Osteocyte (in vitro differentiated cells): ENCODE measurements around the gene CREB3L2. TPM values are rescaled to one million over a fixed set of nuclear protein-coding genes. Genes with fewer than 3 reads are reported as not detected.

Experiments used
- DNase-seq: peaks from one replicate; pipeline ENCODE4 v3.0.0; 2021; ENCODE audit warnings: mixed read lengths; ENCODE audit not compliant: unreplicated experiment; ENCODE audit errors: extremely low spot score
- H3K27ac Mint-ChIP-seq: one replicate; pipeline ENCODE4 v1.8.0; 2021; ENCODE audit warnings: mild to moderate bottlenecking, mixed read lengths; ENCODE audit not compliant: unreplicated experiment
- H3K27me3 Mint-ChIP-seq: one replicate; pipeline ENCODE4 v1.8.0; 2021; ENCODE audit warnings: mixed read lengths; ENCODE audit not compliant: unreplicated experiment
- H3K36me3 Mint-ChIP-seq: one replicate; pipeline ENCODE4 v1.8.0; 2021; ENCODE audit warnings: mixed read lengths; ENCODE audit not compliant: unreplicated experiment
- H3K4me1 Mint-ChIP-seq: one replicate; pipeline ENCODE4 v1.8.0; 2021; ENCODE audit warnings: mixed read lengths; ENCODE audit not compliant: unreplicated experiment
- H3K4me3 Mint-ChIP-seq: one replicate; pipeline ENCODE4 v1.8.0; 2021; ENCODE audit warnings: mild to moderate bottlenecking, moderate library complexity, mixed read lengths; ENCODE audit not compliant: unreplicated experiment
- H3K9me3 Mint-ChIP-seq: one replicate; pipeline ENCODE4 v1.8.0; 2021; ENCODE audit warnings: mixed read lengths; ENCODE audit not compliant: unreplicated experiment
- total RNA-seq: library from RNA; stranded (reverse); gene quantifications from 2 replicates; pipeline ENCODE4 v1.2.1, GENCODE V29; 2021
- TF ChIP-seq, protein P1 (sequence below): fragments of 200-600 bp; sonication (generic); IDR thresholded peaks from 2 replicates; pipeline ENCODE4 v1.5.0; 2021; ENCODE audit warnings: antibody characterized with exemption, mild to moderate bottlenecking, moderate library complexity

Gene CREB3L2
- total RNA-seq, 1 donor from 2014 or later, result 144 TPM

DNA sequence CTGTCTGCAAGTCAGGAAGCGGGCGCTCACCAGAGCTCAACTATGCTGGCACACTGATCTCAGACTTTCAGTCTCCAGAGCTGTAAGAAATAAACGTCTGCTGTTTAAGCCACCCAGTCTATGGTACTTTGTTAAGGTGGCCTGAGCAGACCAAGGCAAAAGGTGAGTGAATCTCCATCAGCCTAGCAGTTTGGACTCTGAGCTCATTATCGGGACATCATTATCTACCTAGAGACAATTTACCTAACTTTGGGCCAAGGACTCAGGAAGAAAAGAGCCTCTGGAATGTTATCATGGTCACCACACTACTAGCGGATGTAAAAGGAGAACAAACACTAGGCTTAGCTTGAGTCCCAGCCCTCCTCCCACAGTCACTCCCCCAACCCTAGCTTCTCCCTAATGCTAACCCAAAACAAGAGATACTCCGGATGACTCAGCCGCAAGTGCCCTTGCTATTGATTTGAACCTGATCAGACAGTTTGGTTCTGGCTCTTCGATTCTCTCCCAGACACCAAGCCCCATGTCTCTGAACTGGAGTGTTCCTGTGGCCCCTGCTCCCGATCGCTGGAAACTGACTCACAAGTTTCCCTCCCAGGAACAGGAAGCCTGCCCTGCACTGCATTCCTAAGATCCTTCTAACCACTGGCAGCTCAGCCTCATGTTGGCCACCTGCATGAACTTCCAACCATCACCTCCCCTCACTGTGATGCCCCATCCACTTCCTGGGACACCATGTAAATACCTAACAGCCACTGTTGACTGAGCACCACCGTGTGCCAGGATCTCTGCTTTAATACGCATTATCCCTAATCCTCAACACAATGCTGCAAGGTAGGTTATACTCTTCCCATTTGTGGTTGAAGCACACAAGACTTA is 34.5 kb downstream of the CREB3L2 start:
- Mint-ChIP-seq H3K9me3 (peaks cover 6% of the 10 kb centered on the region), H3K36me3 (peaks cover 9% of the 10 kb centered on the region), H3K4me1 (peaks cover 89% of the 10 kb centered on the region), H3K27me3 (no peaks in the 10 kb centered on the region), H3K27ac (peak overlapping the region; percentile 87), H3K4me3 (peak overlapping the region; percentile 19)
- no peak for DNase-seq
- TF ChIP-seq, protein P1, sequence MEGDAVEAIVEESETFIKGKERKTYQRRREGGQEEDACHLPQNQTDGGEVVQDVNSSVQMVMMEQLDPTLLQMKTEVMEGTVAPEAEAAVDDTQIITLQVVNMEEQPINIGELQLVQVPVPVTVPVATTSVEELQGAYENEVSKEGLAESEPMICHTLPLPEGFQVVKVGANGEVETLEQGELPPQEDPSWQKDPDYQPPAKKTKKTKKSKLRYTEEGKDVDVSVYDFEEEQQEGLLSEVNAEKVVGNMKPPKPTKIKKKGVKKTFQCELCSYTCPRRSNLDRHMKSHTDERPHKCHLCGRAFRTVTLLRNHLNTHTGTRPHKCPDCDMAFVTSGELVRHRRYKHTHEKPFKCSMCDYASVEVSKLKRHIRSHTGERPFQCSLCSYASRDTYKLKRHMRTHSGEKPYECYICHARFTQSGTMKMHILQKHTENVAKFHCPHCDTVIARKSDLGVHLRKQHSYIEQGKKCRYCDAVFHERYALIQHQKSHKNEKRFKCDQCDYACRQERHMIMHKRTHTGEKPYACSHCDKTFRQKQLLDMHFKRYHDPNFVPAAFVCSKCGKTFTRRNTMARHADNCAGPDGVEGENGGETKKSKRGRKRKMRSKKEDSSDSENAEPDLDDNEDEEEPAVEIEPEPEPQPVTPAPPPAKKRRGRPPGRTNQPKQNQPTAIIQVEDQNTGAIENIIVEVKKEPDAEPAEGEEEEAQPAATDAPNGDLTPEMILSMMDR, result no peak

DNA sequence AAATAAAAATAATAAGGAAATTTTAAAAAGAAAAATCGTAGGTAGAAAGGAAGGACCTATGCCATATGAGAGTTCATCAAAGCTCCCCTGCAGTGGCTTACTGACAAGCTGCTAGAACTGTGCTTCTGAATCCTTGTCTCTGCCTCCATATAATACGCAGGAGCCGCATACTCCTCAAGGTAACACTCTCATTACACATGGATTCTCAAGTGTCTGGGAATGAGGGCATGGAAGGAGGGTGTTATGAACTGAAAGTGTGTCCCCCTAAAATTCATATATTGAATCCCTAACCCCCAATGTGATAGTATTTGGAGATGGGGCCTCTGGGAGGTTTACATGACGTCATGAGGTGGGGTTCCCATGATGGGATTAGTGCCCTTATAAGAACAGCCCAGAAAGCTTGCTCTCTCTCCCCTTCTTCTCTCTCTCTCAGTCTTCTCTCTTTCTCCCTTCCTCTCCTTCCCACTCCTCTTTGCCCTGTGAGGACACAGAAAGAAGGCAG is 35.2 kb downstream of the CREB3L2 start:
- H3K36me3 Mint-ChIP-seq, result peaks cover 14% of the 10 kb centered on the region
- no peak overlapping the region for H3K4me3 Mint-ChIP-seq
- peaks cover 92% of the 10 kb centered on the region for H3K4me1 Mint-ChIP-seq
- no peak for DNase-seq
- peak overlapping the region; percentile 87 for H3K27ac Mint-ChIP-seq
- peaks cover 6% of the 10 kb centered on the region for H3K9me3 Mint-ChIP-seq
- TF ChIP-seq, protein P1, result no peak
- no peaks in the 10 kb centered on the region for H3K27me3 Mint-ChIP-seq

DNA sequence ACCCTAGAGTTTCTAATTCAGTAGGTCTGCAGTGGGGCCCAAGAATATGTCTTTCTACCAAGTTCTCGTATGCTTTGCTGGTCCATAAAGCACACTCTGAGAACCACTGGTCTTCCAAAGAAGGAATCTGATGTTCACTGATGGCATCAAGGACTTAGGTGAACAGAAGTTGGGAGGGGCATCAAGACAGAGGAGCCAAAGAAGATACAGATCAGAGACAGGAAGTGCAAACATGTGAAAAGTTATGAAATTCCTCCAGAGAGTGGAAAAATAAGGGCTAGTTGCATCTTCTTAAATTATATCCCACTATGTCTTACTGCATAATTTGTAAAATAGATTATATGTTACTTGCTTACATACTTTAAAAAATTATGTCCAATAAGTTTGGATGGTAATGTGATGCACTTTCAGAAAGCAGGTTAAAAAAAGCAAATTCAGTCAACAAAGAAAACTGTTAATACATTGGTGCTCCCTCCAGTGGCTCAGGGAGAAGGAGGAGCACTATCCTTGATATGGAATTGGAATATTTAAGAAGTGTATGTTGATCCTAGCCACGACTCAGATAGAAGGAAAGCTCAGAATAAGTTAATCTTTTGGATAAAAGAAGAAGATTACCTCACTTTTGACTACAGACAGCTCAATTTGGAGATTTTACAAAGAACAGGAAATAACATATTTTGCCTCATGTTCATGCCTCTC is 35.8 kb downstream of the CREB3L2 start:
- Mint-ChIP-seq H3K4me3 (no peak overlapping the region), H3K27ac (peak overlapping the region; percentile 87), H3K36me3 (peaks cover 17% of the 10 kb centered on the region), H3K4me1 (peaks cover 92% of the 10 kb centered on the region), H3K9me3 (peaks cover 6% of the 10 kb centered on the region), H3K27me3 (no peaks in the 10 kb centered on the region)
- no peak for DNase-seq
- TF ChIP-seq, protein P1, result peak; percentile 47

DNA sequence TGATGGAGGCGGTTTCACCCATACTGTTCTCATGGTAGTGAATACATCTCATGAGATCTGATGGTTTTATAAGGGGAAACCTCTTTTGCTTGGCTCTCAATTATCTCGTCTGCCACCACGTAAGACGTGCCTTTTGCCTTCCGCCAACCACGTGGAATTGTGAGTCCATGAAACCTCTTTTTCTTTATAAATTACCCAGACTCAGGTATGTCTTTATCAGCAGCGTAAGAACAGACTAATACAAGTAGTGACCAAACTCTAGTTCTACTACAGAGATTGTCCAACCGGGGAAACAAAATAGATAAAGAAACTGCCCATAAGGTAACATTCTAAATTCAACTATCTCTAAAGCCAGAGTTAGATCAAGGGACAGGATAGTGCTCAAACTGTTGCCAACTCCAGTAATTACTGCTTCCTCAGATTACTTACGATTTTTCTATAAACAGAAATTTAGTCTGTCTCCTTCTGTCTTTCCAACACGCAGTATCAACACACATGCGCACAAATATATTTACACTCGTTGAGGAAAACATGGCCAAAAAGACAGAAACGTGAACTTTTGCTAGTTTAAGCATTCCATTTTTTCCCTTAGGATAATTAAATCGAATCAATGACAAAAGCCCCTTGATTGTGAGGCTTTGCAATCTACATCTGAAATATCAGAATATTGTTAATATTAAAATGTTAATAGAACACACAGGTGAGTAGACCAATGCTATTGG is 36.9 kb downstream of the CREB3L2 start:
- DNase-seq, result no peak
- no peak overlapping the region for H3K4me3 Mint-ChIP-seq
- peak overlapping the region; percentile 66 for H3K27ac Mint-ChIP-seq
- peaks cover 6% of the 10 kb centered on the region for H3K9me3 Mint-ChIP-seq
- no peaks in the 10 kb centered on the region for H3K27me3 Mint-ChIP-seq
- TF ChIP-seq, protein P1, result no peak
- H3K4me1 Mint-ChIP-seq, result peaks cover 83% of the 10 kb centered on the region
- H3K36me3 Mint-ChIP-seq, result peaks cover 18% of the 10 kb centered on the region
